ENCODE data around the gene TMC1.
"Not testable (repeated sequence)": the region's sequence is repeated elsewhere in the genome, so short reads cannot be mapped to it uniquely, and the experiment has no call there.

TMC1 gene

DNA sequence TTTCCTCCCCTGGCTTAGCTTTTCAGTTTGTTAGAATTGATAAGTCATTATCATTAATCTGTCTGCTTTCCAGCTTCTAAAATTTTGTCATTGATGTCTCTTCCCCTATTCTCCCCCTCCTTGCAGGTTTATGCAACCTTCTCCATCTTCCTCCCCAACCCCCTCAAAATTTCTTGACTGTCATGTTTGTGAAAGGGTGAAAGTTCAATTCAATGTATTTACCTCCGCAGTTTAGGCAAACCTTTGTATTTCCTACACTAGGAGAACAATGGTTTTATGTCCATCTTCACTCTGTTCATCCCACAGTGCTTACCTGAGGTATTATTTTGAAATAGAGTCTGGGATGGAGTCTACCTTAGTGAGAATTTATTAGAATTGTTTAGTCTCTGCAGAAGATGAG is 313.6 kb downstream of the TMC1 start:
- no peak for DNase-seq

DNA sequence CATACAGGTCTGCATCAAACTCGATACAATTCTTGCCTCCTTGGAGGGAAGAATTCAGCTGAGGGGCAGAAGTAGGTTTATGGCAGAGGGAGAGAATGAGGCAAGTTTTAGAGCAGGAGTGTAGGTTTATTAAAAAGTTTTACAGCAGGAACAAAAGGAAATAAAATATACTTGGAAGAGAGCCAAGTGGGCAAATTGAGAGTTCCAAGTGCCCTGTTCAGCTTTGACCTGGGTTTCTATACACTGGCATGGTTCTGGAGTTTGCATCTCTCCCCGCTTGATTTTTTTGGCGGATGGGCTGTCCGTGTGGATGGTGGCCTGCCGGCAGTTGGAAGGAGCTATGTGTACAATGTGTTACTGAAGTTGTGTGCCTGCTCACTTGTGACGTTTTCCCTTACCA is 315.4 kb downstream of the TMC1 start:
- DNase-seq = no peak

DNA sequence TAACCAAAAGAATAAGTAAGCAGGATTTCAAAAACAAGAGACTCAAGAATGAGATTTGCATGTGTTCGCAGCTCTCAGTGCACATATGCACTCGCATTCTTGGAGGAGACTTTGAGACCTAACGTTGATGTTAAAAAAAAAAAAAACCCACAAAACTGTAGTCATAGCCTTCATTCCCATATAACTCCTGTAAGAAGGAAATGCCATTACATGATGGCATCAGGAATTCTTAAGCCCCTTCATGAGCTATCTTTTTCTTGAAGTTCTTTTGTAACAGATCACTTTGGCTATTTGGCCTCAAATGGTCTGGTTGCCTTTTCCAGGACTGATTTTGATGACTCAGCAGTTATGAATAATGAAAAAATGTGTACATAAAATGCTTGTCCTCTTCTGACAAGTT is 317.7 kb downstream of the TMC1 start:
- DNase-seq = no peak

DNA sequence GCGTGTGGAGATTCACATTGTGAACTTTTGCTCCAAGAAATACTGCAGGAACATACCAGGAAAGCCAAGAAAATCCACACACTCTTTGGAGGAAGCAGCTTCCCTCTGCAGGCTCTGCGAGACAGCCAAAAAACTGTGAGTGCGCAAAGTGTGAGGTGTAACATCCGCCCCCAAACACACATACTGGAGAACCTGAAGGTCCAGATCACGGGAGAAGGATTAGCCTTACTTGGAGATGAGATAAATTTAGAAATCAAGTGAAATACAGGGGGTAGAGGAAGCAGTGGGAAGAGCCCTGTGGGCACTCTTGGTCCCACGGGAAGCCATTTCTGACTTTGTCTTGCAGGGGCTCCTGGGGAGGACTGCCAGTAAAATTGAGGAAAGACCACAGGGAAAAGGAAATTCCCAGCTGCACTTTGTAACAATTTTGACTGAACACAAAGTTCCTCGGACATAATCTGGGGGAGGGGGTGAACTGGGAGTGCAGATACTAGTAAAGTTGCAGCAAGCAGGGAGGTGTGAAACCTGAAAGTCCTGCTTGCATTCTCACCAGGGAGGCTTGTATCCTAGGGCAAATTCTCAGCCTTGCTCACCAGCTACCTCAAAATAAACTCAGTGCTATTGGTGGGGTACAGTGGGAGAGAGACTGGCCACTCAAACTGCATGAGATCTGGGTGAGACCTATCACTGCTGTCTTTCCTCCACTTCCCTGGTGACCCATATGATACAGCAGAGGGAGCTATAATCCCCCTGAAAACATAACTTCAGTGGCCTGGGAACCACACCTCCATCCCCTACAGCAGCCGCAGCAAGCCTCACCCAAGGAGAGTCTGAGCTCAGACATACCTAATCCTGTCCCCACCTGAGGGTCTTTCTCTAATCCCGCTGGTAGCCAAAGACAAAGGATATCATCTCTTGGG is 322.4 kb downstream of the TMC1 start:
- DNase-seq = no peak

DNA sequence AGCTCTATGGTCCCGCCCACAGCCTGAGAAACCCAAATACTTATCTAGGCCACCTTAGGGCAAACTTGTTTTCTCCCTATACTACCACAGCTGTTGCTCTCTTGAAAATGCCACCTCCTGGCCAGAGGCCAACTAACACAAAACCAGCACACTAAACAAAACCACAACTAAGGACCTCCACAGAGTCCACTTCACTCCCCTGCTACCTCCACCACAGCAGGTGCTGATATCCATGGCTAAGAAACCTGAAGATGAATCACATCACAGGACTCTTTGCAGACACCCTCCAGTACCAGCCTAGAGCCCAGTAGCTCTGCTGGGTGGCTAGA is 323.0 kb downstream of the TMC1 start:
- DNase-seq = no peak

DNA sequence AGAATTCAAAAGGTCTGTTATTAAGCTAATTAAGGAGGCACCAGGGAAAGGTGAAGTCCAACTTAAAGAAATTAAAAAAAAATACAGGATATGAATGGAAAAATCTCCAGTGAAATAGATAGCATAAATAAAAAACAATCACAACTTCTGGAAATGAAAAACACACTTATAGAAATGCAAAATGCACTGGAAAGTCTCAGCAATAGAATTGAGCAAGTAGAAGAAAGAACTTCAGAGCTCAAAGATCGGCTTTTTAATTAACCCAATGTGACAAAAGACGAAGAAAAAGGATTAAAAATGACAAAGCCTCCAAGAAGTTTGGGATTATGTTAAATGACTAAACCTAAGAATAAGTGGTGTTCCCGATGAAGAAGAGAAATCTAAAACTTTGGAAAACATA is 323.6 kb downstream of the TMC1 start:
- not testable (repeated sequence) for DNase-seq

DNA sequence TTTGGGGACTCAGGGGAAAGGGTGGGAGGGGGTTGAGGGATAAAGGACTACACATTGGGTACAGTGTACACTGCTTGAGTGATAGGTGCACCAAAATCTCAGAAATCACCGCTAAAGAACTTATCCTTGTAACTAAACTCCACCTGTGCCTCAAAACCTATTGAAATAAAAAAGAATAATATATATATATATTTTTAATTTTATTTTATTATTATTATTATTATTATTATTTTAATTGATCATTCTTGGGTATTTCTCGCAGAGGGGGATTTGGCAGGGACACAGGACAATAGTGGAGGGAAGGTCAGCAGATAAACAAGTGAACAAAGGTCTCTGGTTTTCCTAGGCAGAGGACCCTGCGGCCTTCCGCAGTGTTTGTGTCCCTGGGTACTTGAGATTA is 328.8 kb downstream of the TMC1 start:
- DNase-seq = not testable (repeated sequence)

DNA sequence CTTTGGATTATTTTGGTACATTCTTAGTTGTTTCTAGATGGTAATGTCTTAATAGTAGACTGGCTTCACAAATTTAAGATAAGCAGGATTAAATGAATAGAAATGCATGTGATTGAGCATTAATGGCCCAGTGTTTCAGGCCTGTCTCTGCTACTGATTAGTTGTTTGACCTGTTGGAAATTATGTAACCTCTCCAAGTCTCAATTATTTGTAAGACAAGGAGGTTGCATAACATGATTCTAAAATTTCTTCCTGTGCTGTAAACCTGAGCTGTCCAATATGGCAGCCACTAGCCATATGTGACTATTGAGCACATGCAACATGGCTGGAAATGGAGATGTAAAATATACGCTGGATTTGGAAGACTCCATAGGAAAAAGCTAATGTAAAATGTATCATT is 333.9 kb downstream of the TMC1 start:
- no peak for DNase-seq

DNA sequence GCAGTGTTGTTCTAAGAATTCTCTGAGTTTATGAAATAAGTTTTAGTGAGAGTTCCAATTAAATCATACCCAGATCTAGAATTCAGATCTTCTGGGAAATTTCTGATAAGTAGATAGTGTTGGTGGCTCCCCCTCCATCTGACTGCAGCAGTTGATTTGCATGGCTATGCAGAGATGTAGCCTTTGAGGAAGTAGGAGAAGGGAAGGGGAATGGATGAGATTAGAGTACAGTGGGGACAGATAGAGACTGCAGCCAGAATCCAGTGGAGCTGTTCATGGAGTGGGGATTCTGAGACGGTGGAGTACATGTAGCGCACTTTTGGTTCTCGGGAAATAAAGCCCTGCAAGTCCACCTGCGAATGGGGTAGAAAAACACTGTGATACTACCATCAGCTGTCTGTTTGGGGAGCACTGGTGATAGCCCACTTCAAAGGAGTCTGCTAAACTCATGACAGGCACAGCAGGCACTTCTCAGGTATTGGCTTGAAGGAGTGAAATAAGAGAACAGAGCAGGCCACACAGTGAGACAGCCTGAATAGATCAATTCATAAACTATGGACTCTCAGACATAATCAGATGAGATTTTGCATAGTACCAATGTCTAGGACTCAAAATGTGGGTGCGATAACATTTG is 334.6 kb downstream of the TMC1 start:
- DNase-seq = no peak

DNA sequence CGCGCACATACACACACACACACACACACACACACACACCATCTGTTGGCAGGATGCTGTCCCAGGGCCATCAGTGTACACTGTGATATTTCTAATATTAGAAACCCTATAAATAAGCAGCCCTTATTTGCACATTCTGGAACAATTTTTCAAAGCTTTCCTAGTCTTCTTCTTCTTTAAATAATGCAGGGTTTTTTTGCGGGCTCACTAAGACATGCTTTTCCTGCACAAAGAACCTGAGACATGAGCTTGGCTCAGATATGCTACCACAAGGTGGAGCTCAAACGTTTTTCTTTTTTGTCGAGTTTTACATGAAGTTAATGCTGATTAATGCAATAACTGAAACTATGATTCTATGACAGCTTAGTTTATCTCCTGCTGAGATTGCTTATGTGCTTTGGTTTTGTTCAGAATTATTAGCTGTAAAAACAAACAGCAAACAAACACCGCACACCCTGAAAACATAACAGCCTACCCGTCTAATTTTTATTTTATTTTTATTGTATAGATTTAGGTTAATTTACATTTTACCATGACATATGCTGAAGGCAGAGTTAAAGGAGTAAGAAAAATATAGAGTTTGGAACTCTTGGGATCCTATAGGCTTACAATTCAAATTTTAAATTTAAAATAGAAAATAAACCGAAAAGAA is 335.7 kb downstream of the TMC1 start:
- DNase-seq = no peak

DNA sequence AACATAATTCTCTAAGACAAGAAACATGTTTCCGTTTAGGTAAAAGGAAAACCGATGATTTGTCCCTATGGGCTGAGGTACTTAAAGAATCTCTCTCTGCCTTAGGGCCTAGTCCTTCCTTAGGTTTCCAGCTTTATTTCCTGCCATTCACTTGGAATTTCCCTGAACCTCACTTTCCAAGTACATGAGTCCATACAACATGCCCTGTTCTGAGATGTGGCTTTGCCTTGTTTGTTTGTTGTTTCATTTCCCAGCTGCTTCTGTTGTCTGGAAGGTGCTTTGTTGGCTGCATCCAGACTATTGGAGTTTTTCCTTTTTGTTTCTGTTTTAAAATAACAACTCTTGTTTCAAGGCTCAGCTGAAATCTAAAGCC is 336.2 kb downstream of the TMC1 start:
- no peak for DNase-seq

DNA sequence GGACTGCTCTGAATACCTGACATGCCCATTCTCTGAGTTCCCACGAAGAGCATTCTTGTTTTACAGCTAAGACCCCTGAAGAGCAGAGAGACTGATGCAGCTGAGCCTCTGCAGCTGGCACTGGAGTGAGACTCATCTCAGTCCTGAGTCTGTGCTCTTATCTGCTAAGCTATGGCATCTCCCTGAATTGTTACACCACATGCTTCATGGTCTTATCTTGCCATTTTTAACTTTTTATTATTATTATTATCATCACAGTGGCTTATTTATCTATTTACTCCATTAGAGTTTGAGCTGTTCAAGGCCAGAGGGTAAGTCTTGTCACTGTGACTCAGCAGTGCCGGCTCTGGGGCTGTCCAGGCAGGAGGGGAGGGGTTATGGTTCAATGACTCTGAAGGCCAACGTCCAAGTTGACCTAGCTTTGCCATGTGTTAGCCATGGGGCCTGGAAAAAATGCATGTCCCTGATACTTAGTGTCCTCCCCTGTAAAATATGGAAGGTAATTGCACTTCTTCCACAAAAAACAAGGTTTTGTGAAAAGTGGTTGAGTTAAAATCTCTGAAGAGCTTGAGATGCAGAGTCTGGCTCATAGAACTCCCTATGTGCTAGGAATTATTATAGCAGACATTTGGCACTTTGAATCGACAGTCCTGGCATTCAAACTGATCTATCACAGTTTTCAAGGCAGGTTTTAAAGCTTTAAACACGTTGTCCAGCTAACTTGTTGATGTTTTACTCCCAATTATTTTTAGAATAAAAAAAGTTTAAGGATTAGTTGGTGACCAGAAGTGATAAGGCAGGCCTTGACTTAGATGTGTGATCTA is 336.9 kb downstream of the TMC1 start:
- DNase-seq = no peak

DNA sequence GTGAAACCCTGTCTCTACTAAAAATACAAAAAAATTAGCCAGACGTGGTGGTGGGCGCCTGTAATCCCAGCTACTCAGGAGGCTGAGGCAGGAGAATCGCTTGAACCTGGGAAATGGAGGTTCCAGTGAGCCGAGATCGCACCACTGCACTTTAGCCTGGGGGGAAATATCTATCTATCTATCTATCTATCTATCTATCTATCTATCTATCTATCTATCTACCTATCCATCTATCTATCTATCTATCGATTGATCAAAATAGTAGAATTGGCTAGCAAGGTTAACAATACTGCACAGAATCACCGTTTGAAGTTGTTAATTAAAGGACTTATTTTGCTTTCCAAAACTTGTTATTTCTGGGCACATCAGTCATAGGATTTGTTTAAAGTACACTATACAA is 341.4 kb downstream of the TMC1 start:
- not testable (repeated sequence) for DNase-seq

DNA sequence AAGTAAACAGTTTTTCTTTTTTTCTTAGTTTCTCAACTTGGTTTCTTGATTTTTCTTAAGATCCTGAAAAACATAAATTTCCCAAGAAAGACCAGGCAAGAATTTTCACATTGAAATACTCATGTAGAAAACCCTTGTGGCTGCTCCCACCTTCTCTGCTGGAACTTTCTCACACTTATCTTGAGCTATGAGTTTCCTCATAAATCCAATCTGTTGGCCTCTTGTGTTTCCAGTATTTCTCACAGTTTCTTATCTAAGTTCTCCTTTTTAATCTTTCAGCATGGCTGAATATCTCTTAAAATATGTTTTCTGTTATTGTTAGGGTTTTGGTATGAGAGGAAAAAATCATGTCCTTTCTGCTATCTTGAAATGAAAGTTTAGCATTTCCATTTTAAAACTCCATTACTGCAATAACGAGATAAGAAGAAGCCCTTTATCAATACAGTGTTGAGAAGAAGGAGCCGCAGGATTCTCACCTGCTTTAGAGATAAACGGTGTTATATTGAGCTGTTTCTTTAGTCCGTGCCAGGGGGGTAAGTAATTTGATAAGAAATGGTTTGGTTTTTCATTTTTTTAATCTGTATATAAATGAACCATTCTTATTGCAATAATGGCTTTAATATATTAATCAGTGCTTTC is 342.2 kb downstream of the TMC1 start:
- DNase-seq = no peak

DNA sequence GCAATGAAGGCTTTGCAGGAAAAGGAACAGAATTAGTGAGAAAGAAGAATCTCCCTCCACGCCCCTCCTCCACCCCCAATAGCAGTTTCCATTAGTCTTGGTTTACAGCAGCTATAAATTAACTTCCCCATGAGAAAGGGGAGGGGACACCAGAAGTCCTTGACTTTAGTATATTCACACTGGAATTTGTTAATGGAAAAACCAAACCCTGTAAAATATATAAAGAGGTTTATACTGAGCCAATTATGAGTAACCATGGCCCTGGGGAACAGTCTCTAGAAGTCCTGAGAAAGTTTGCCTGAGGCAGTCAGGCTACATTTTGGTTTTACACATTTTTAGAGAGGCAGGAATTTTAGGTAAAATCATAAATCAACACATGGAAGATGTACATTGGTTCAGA is 342.9 kb downstream of the TMC1 start:
- no peak for DNase-seq

DNA sequence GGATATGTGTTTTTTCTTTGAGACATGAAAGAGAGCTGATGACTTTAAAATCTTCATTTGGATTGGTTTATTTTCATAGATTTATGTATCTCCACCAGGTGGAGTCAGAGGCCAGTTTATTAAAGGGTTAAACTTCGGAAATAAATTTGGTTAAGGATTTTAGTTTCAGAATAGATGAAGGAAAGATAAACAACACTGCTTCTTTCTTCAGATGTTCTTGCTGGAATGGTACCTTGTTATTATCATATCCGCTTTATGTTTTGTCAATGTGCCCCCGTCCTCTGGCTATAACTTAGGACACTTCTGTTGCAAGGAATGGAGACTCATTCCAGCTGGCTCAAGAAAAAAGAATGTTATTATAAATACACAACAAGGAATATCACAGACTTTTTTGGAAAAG is 350.3 kb downstream of the TMC1 start:
- no peak for DNase-seq

DNA sequence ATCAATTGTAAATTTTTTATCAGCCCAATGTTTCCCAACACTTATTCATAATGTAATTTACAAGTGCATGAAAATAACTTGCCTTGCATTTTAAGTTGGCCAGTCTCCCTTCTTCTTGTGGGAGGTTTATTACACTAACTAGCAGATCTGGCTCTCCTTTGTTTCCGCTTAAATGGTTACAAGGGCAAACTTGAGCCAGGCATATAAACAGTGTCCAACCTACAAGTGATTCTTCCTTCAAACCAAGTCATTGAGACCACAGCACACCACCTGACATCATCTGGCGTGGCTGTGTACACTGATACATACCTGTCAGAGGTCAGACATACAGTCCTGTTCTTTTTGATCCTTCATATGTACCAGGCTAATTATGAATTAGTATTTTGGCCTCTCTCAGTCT is 351.3 kb downstream of the TMC1 start:
- DNase-seq = no peak

DNA sequence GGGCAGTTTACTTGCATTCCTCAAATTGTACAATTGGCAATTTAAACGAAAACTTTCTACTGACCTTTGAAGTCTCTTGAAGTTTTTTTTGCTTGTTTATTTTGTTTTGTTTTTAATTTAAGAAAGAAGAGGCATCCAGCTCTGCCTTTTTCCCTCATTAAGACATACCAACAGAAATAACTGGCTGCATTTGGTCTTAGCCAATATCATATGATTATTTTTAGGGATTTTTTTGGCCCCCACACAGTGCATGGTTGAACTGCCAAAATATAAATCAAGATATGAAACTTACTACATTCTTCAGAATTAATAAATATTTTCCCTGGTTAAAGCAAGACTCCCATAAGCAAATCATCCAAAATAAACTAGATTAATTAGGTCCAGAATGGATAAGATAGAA is 352.0 kb downstream of the TMC1 start:
- DNase-seq = no peak

DNA sequence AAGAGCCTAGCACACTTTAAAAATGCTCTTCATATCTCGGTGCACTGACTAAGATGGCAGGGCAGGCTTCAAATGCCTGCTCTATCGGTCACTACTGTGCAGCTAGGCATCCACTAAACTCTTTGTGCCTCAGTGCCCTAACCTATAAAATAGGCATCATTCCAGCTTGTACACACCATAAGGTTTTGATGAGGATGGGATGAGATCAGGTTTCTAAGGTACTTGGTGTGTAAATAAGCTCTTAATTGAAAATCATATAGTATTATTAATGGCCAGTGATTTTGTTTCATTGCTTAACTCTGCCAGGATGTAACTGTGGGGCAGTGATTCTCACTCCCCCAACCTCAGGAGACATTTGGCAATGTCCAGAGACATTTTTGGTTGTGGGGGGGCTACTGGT is 352.9 kb downstream of the TMC1 start:
- no peak for DNase-seq

DNA sequence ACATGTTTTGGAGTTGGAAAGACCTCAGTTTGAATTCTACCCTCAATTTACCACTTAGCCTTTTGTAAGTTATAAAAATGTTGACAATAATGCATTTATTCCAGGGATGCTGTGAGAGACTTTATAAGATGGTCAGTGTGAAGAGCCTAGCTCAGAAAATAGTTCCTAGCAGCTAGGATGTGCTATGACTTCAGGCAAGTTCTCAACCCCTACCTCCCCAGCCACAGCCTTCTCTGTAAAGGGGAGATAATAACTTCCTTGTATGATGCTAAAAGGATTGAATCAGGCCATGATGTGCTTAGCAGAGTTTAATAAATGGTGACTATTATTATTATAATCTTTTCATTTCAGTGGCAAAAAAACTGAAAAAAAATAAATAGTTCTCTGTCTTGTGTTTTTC is 353.8 kb downstream of the TMC1 start:
- DNase-seq = no peak

DNA sequence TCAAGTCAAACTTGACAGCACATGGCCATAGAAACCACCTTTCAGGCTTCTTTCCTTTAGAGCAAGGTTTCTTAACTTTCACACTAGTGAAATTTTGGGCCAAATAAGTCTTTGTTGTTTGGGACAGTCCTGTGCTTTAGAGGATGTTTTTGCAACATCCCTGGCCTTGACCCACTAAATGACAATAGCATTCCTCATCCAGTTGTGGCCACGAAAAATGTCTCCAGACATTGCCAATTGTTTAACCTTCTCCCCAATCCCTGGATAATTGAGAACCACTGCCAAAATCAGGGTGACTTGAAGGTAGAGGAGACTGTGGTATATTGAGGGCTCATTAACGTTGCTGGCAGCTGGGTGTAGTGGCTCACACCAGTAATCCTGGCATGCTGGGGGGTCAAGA is 359.4 kb downstream of the TMC1 start:
- DNase-seq = no peak

DNA sequence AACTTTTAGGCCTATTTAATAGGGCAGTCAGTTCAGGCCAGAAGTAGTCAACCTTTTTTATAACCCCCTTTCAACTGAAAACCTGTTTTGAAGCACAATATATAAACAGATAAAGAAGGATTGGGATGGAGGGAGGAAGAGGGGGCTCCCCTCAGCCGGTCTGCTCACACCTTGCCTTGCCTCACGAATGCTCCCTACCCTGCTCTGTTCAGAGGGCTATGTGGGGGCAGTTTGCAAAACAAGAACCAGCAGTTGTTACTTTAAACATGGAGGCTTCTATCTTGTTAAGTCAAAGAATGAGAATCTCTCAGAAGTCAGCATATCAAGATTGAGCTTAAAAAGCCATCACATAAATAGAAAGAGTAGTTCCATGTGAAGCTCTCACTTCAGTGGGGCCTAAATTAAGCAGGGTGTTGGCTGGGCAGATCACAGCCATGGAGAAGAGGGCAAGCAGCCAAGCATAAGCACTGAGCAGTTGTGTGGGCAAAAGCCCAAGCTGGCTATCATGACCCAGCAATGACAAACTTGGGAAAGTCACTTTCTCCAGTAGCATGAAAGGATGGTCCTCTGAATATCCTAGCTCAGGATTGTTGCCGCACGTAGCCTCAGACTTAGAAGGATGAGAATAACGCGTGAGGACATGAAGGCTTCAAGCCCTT is 360.8 kb downstream of the TMC1 start:
- DNase-seq = no peak

All from activated CD4-positive, alpha-beta T cell treated with anti-CD3 and anti-CD28 coated beads for 4 hours (primary cell).